KOPT-K1 (cell line): ENCODE measurements around the gene ACAP1.
A peak's percentile ranks its signal among the peaks of the same experiment; 100 is the strongest.

ENCODE experiments used
- H3K27ac ChIP-seq: fragments of 200-600 bp; sonication (generic); 2 replicates; pipeline ENCODE4 v1.5.1; 2016; ENCODE audit warnings: antibody characterized with exemption, mild to moderate bottlenecking, low read depth, low read length; ENCODE audit not compliant: poor library complexity, severe bottlenecking
- H3K36me3 ChIP-seq: fragments of 200-600 bp; sonication (generic); 2 replicates; pipeline ENCODE4 v1.5.1; 2017; ENCODE audit warnings: antibody characterized with exemption, mild to moderate bottlenecking, low read length, moderate library complexity; ENCODE audit not compliant: insufficient read depth
- H3K9me3 ChIP-seq: fragments of 200-600 bp; sonication (generic); 2 replicates; pipeline ENCODE4 v1.5.1; 2017; ENCODE audit warnings: antibody characterized with exemption, low read length, mild to moderate bottlenecking; ENCODE audit not compliant: insufficient read depth, poor library complexity, severe bottlenecking

Gene ACAP1

GRCh38 chr17:7374353-7374752 is 38.0 kb downstream of the ACAP1 start:
- Histone ChIP-seq H3K9me3 (peaks cover 4% of the 10 kb centered on the region), H3K27ac (no peak overlapping the region), H3K36me3 (no peaks in the 10 kb centered on the region)

GRCh38 chr17:7379134-7379533 is 42.8 kb downstream of the ACAP1 start:
- H3K9me3 ChIP-seq = peaks cover 10% of the 10 kb centered on the region
- no peak overlapping the region for H3K27ac ChIP-seq
- no peaks in the 10 kb centered on the region for H3K36me3 ChIP-seq

- no peak overlapping the region for H3K27ac ChIP-seq
- H3K9me3 ChIP-seq = peaks cover 10% of the 10 kb centered on the region
- H3K36me3 ChIP-seq = no peaks in the 10 kb centered on the region
Observed at GRCh38 chr17:7380321-7380720, 44.0 kb downstream of the ACAP1 start.

- H3K27ac ChIP-seq = no peak within 1 kb of the TSS
Observed at GRCh38 chr17:7380855-7381683, 44.7 kb downstream of the ACAP1 start, which contains the start of gene TNK1. Gene TNK1, plus strand, starts transcription at chr17:7381089. Its CDS starts 1,838 bp downstream, at chr17:7382927.

GRCh38 chr17:7382901-7383300 is 46.6 kb downstream of the ACAP1 start:
- Histone ChIP-seq H3K36me3 (no peaks in the 10 kb centered on the region), H3K27ac (no peak overlapping the region), H3K9me3 (peaks cover 10% of the 10 kb centered on the region)

More at GRCh38 chr17:7380855-7381683, 44.7 kb downstream of the ACAP1 start, which contains the start of gene TNK1:
- no peaks in the 10 kb centered on the region for H3K36me3 ChIP-seq
- peaks cover 10% of the 10 kb centered on the region for H3K9me3 ChIP-seq

GRCh38 chr17:7383371-7383741 is 47.0 kb downstream of the ACAP1 start:
- Histone ChIP-seq H3K27ac (no peak overlapping the region), H3K36me3 (no peaks in the 10 kb centered on the region; the same call in 1 of the 2 replicates), H3K9me3 (peaks cover 10% of the 10 kb centered on the region)

GRCh38 chr17:7383742-7384488 is 47.6 kb downstream of the ACAP1 start:
- no peaks in the 10 kb centered on the region; the same call in 1 of the 2 replicates for H3K36me3 ChIP-seq
- peaks cover 10% of the 10 kb centered on the region for H3K9me3 ChIP-seq
- H3K27ac ChIP-seq = peak overlapping the region; percentile 45

GRCh38 chr17:7384489-7385081 is 48.3 kb downstream of the ACAP1 start:
- Histone ChIP-seq H3K36me3 (no peaks in the 10 kb centered on the region; the same call in 1 of the 2 replicates), H3K9me3 (peaks cover 4% of the 10 kb centered on the region), H3K27ac (peak overlapping the region; percentile 45)

- Histone ChIP-seq H3K9me3 (no peaks in the 10 kb centered on the region), H3K27ac (no peak overlapping the region), H3K36me3 (no peaks in the 10 kb centered on the region; the same call in 1 of the 2 replicates)
Observed at GRCh38 chr17:7388856-7389255, 52.5 kb downstream of the ACAP1 start.

GRCh38 chr17:7389924-7390910 is 53.9 kb downstream of the ACAP1 start:
- Histone ChIP-seq H3K36me3 (no peaks in the 10 kb centered on the region; the same call in 1 of the 2 replicates), H3K27ac (no peak overlapping the region)

GRCh38 chr17:7391307-7391706 is 55.0 kb downstream of the ACAP1 start:
- Histone ChIP-seq H3K36me3 (no peaks in the 10 kb centered on the region; the same call in 1 of the 2 replicates), H3K27ac (no peak overlapping the region), H3K9me3 (no peaks in the 10 kb centered on the region)

More at GRCh38 chr17:7389924-7390910, 53.9 kb downstream of the ACAP1 start:
- H3K9me3 ChIP-seq = no peaks in the 10 kb centered on the region

GRCh38 chr17:7392696-7393612 is 56.6 kb downstream of the ACAP1 start:
- H3K36me3 ChIP-seq = no peaks in the 10 kb centered on the region; the same call in 1 of the 2 replicates
- no peaks in the 10 kb centered on the region for H3K9me3 ChIP-seq
- H3K27ac ChIP-seq = no peak overlapping the region
